Activated naive CD4-positive, alpha-beta T cell treated with anti-CD3 and anti-CD28 coated beads, Interleukin-2, amount 10 ng/mL, durations not matched to agents 7 days and 5 days (primary cell): ENCODE measurements around the gene OR4N5.
"Not testable (repeated sequence)": the region's sequence is repeated elsewhere in the genome, so short reads cannot be mapped to it uniquely, and the experiment has no call there.

Source experiments
- CTCF ChIA-PET: fragments of 350-600 bp; sonication (Branson Sonifier 250); formaldehyde crosslinking; loops from one replicate; lab custom pipeline; 2021; ENCODE audit warnings: antibody characterized with exemption; lab: Charles Lee
- DNase-seq: peaks from one replicate; pipeline ENCODE4 v3.0.0-alpha.2; 2020
- H3K27ac Mint-ChIP-seq: one replicate; pipeline ENCODE4 v1.8.0; 2021; ENCODE audit warnings: mild to moderate bottlenecking, moderate library complexity, mixed read lengths
- H3K27me3 Mint-ChIP-seq: one replicate; pipeline ENCODE4 v1.8.0; 2021; ENCODE audit warnings: mild to moderate bottlenecking, mixed read lengths
- H3K36me3 Mint-ChIP-seq: one replicate; pipeline ENCODE4 v1.8.0; 2021; ENCODE audit warnings: mixed read lengths
- H3K4me1 Mint-ChIP-seq: one replicate; pipeline ENCODE4 v1.8.0; 2021; ENCODE audit warnings: mixed read lengths
- H3K4me3 Mint-ChIP-seq: one replicate; pipeline ENCODE4 v1.8.0; 2021; ENCODE audit warnings: mild to moderate bottlenecking, moderate library complexity, mixed read lengths
- H3K9me3 Mint-ChIP-seq: one replicate; pipeline ENCODE4 v1.8.0; 2021; ENCODE audit warnings: mixed read lengths

Gene OR4N5

GRCh38 chr14:20138520-20138919 lies at the start of gene OR4N5:
Gene OR4N5, plus strand, starts transcription at chr14:20138820. Its CDS starts 4,916 bp downstream, at chr14:20143736.
- H3K4me1 Mint-ChIP-seq: no peaks in the 10 kb centered on the region
- H3K27me3 Mint-ChIP-seq: no peaks in the 10 kb centered on the region
- H3K27ac Mint-ChIP-seq: no peak within 1 kb of the TSS
- H3K36me3 Mint-ChIP-seq: no peaks in the 10 kb centered on the region
- no peak for DNase-seq
- CTCF ChIA-PET: no interaction called here
- no peaks in the 10 kb centered on the region for H3K9me3 Mint-ChIP-seq
- no peak within 1 kb of the TSS for H3K4me3 Mint-ChIP-seq

- H3K4me1 Mint-ChIP-seq: no peaks in the 10 kb centered on the region
- no peaks in the 10 kb centered on the region for H3K36me3 Mint-ChIP-seq
- H3K27ac Mint-ChIP-seq: no peak overlapping the region
- H3K27me3 Mint-ChIP-seq: no peaks in the 10 kb centered on the region
- H3K9me3 Mint-ChIP-seq: no peaks in the 10 kb centered on the region
- no peak overlapping the region for H3K4me3 Mint-ChIP-seq
- DNase-seq: no peak
- CTCF ChIA-PET: no interaction called here
Observed at GRCh38 chr14:20092050-20092449, 46.6 kb upstream of the OR4N5 start.

GRCh38 chr14:20093442-20093841 lies 45.2 kb upstream of the OR4N5 start:
- Mint-ChIP-seq H3K9me3 (no peaks in the 10 kb centered on the region), H3K36me3 (no peaks in the 10 kb centered on the region), H3K4me3 (no peak overlapping the region), H3K27me3 (no peaks in the 10 kb centered on the region), H3K4me1 (no peaks in the 10 kb centered on the region), H3K27ac (no peak overlapping the region)
- CTCF ChIA-PET: no interaction called here
- no peak for DNase-seq

- H3K4me1 Mint-ChIP-seq, DNase-seq, H3K4me3 Mint-ChIP-seq, H3K9me3 Mint-ChIP-seq, CTCF ChIA-PET, H3K27me3 Mint-ChIP-seq, H3K36me3 Mint-ChIP-seq, H3K27ac Mint-ChIP-seq: not testable (repeated sequence)
Observed at GRCh38 chr14:20098926-20099770, 39.5 kb upstream of the OR4N5 start.

GRCh38 chr14:20110438-20110837 lies 28.2 kb upstream of the OR4N5 start, which contains the start of gene OR4K17:
Gene OR4K17, plus strand, starts transcription at chr14:20110739. Its CDS starts 6,761 bp downstream, at chr14:20117500.
- CTCF ChIA-PET: no interaction called here
- Mint-ChIP-seq H3K27ac (no peak within 1 kb of the TSS), H3K9me3 (no peaks in the 10 kb centered on the region), H3K4me3 (no peak within 1 kb of the TSS), H3K36me3 (no peaks in the 10 kb centered on the region), H3K27me3 (no peaks in the 10 kb centered on the region), H3K4me1 (no peaks in the 10 kb centered on the region)
- no peak for DNase-seq

GRCh38 chr14:20112321-20112720 lies 26.3 kb upstream of the OR4N5 start:
- Mint-ChIP-seq H3K27ac (no peak overlapping the region), H3K4me1 (no peaks in the 10 kb centered on the region), H3K27me3 (no peaks in the 10 kb centered on the region), H3K4me3 (no peak overlapping the region), H3K9me3 (no peaks in the 10 kb centered on the region), H3K36me3 (no peaks in the 10 kb centered on the region)
- no peak for DNase-seq
- CTCF ChIA-PET: no interaction called here

GRCh38 chr14:20116748-20117147 lies 21.9 kb upstream of the OR4N5 start:
- Mint-ChIP-seq H3K4me1 (no peaks in the 10 kb centered on the region), H3K27me3 (no peaks in the 10 kb centered on the region), H3K4me3 (no peak overlapping the region), H3K36me3 (no peaks in the 10 kb centered on the region), H3K27ac (no peak overlapping the region), H3K9me3 (peaks cover 12% of the 10 kb centered on the region)
- no peak for DNase-seq
- CTCF ChIA-PET: no interaction called here

- no peaks in the 10 kb centered on the region for H3K27me3 Mint-ChIP-seq
- DNase-seq: no peak
- H3K27ac Mint-ChIP-seq: no peak overlapping the region
- H3K4me3 Mint-ChIP-seq: no peak overlapping the region
- H3K4me1 Mint-ChIP-seq: no peaks in the 10 kb centered on the region
- CTCF ChIA-PET: no interaction called here
- H3K36me3 Mint-ChIP-seq: no peaks in the 10 kb centered on the region
- peaks cover 12% of the 10 kb centered on the region for H3K9me3 Mint-ChIP-seq
Observed at GRCh38 chr14:20118795-20119194, 19.8 kb upstream of the OR4N5 start.

- CTCF ChIA-PET: no interaction called here
- no peaks in the 10 kb centered on the region for H3K9me3 Mint-ChIP-seq
Observed at GRCh38 chr14:20143911-20144310, 5.3 kb downstream of the OR4N5 start.

GRCh38 chr14:20144820-20145219 lies 6.2 kb downstream of the OR4N5 start:
- CTCF ChIA-PET: no interaction called here
- no peaks in the 10 kb centered on the region for H3K4me1 Mint-ChIP-seq
- no peaks in the 10 kb centered on the region for H3K27me3 Mint-ChIP-seq
- no peak overlapping the region for H3K27ac Mint-ChIP-seq
- no peaks in the 10 kb centered on the region for H3K9me3 Mint-ChIP-seq
- no peaks in the 10 kb centered on the region for H3K36me3 Mint-ChIP-seq
- no peak overlapping the region for H3K4me3 Mint-ChIP-seq
- DNase-seq: no peak

More at GRCh38 chr14:20143911-20144310, 5.3 kb downstream of the OR4N5 start:
- no peak for DNase-seq
- H3K36me3 Mint-ChIP-seq: no peaks in the 10 kb centered on the region
- H3K4me3 Mint-ChIP-seq: no peak overlapping the region
- H3K27me3 Mint-ChIP-seq: no peaks in the 10 kb centered on the region
- H3K4me1 Mint-ChIP-seq: no peaks in the 10 kb centered on the region
- no peak overlapping the region for H3K27ac Mint-ChIP-seq

- CTCF ChIA-PET: no interaction called here
- H3K36me3 Mint-ChIP-seq: no peaks in the 10 kb centered on the region
- no peaks in the 10 kb centered on the region for H3K27me3 Mint-ChIP-seq
- peaks cover 7% of the 10 kb centered on the region for H3K9me3 Mint-ChIP-seq
- DNase-seq: no peak
- H3K27ac Mint-ChIP-seq: no peak overlapping the region
- H3K4me1 Mint-ChIP-seq: no peaks in the 10 kb centered on the region
- no peak overlapping the region for H3K4me3 Mint-ChIP-seq
Observed at GRCh38 chr14:20164462-20164861, 25.8 kb downstream of the OR4N5 start.

GRCh38 chr14:20167091-20167490 lies 28.5 kb downstream of the OR4N5 start:
- CTCF ChIA-PET: no interaction called here
- no peak overlapping the region for H3K27ac Mint-ChIP-seq
- H3K4me1 Mint-ChIP-seq: no peaks in the 10 kb centered on the region
- DNase-seq: no peak
- no peaks in the 10 kb centered on the region for H3K27me3 Mint-ChIP-seq
- no peaks in the 10 kb centered on the region for H3K36me3 Mint-ChIP-seq
- peaks cover 7% of the 10 kb centered on the region for H3K9me3 Mint-ChIP-seq
- no peak overlapping the region for H3K4me3 Mint-ChIP-seq

GRCh38 chr14:20169852-20170251 lies 31.2 kb downstream of the OR4N5 start:
- H3K4me3 Mint-ChIP-seq, H3K27me3 Mint-ChIP-seq, H3K36me3 Mint-ChIP-seq, H3K27ac Mint-ChIP-seq, H3K4me1 Mint-ChIP-seq, CTCF ChIA-PET, H3K9me3 Mint-ChIP-seq, DNase-seq: not testable (repeated sequence)

GRCh38 chr14:20174205-20174604 lies 35.6 kb downstream of the OR4N5 start:
- not testable (repeated sequence) for DNase-seq, H3K27ac Mint-ChIP-seq, H3K4me1 Mint-ChIP-seq

GRCh38 chr14:20176330-20176729 lies 37.7 kb downstream of the OR4N5 start:
- CTCF ChIA-PET: no interaction called here
- no peaks in the 10 kb centered on the region for H3K9me3 Mint-ChIP-seq
- no peaks in the 10 kb centered on the region for H3K4me1 Mint-ChIP-seq
- H3K27me3 Mint-ChIP-seq: no peaks in the 10 kb centered on the region
- no peak overlapping the region for H3K27ac Mint-ChIP-seq
- no peak for DNase-seq
- H3K36me3 Mint-ChIP-seq: no peaks in the 10 kb centered on the region
- H3K4me3 Mint-ChIP-seq: no peak overlapping the region

More at GRCh38 chr14:20174205-20174604, 35.6 kb downstream of the OR4N5 start:
- H3K27me3 Mint-ChIP-seq, CTCF ChIA-PET, H3K36me3 Mint-ChIP-seq, H3K9me3 Mint-ChIP-seq, H3K4me3 Mint-ChIP-seq: not testable (repeated sequence)
